Left cardiac atrium (tissue), 4 donors: ENCODE results near the gene PEMT. TPM values are rescaled to one million over a fixed set of nuclear protein-coding genes. Genes with fewer than 3 reads are reported as not detected.
"Not testable (repeated sequence)": the region's sequence is repeated elsewhere in the genome, so short reads cannot be mapped to it uniquely, and the experiment has no call there.

ENCODE experiments used
- ATAC-seq, 2 donors: fragments of 200-7000 bp; cut with Tn5 transposase; one replicate each; pipeline ENCODE4 v1.9.1; 2020; ENCODE audit warnings: mild to moderate bottlenecking in 2 of 2, moderate library complexity in 2 of 2
- DNase-seq: peaks from one replicate; pipeline ENCODE4 v3.0.0-alpha.2; 2020
- intact Hi-C, 2 donors: fragments of 100-400 bp; cut with DNase I; formaldehyde crosslinking; loops; one replicate each; pipeline versions ENCODE4 v1.14.1 to v1.15.1; 2022 to 2023
- total RNA-seq, 2 donors: library from RNA; stranded (reverse); fragmentation: NEBNext Ultra II Directional; extraction: Animal tissue kit (Norgen Biotek cat#: 25700); gene quantifications; one replicate each; pipeline ENCODE4 v1.2.1, GENCODE V29; 2021
- donor health status: DM: no; HTN: yes; CAD: no.
- donor health status: DM: no; HTN: yes; CAD: no; lungs with severe emphysema.
- donor health status: DM: yes; HTN: yes; CAD: no.
- donor health status: Dilated cardiomyopathy.

The PEMT gene
- total RNA-seq, 2 donors from 2014 or later: 28.1 to 36.5 TPM

GRCh38 chr17:17498606-17499301 lies 92.8 kb downstream of the PEMT start:
- ATAC-seq: no peak
- intact Hi-C loops: loop anchor here (5.0 kb wide), 4 partner anchors 49 to 144 kb away; no protein-coding TSS in a partner anchor
- DNase-seq: no peak

GRCh38 chr17:17497845-17498520 lies 93.5 kb downstream of the PEMT start:
- intact Hi-C loops: loop anchor here (1.0 to 5.0 kb wide), 5 partner anchors 49 to 144 kb away; no protein-coding TSS in a partner anchor
- ATAC-seq: no peak
- no peak for DNase-seq

- DNase-seq: no peak
- no peak for ATAC-seq
- intact Hi-C loops: loop anchor here (1.0 to 5.0 kb wide), 5 partner anchors 50 to 145 kb away; no protein-coding TSS in a partner anchor
Observed at GRCh38 chr17:17497065-17497844, 94.3 kb downstream of the PEMT start.

- intact Hi-C loops: loop anchor here (1.0 to 5.0 kb wide), 5 partner anchors 51 to 146 kb away; no protein-coding TSS in a partner anchor
- DNase-seq (peak; percentile 93), ATAC-seq (peak; percentile 92 to 95)
Observed at GRCh38 chr17:17496189-17497064, 95.1 kb downstream of the PEMT start, which contains the start of gene RASD1. TSS of gene RASD1 (minus strand) at chr17:17496395. CDS start at chr17:17496181, 214 bp downstream.

- ATAC-seq: peak; percentile 4 to 14
Observed at GRCh38 chr17:17495536-17496188, 95.8 kb downstream of the PEMT start.

GRCh38 chr17:17494870-17495535 lies 96.5 kb downstream of the PEMT start:
- ATAC-seq (peak; percentile 5 to 10), DNase-seq (peak; percentile 76)
- intact Hi-C loops: loop anchor here (5.0 kb wide), 5 partner anchors 52 to 147 kb away; no protein-coding TSS in a partner anchor

More at GRCh38 chr17:17495536-17496188, 95.8 kb downstream of the PEMT start:
- intact Hi-C loops: loop anchor here (5.0 kb wide), 4 partner anchors 52 to 147 kb away; no protein-coding TSS in a partner anchor
- DNase-seq: no peak

GRCh38 chr17:17494499-17494869 lies 97.0 kb downstream of the PEMT start:
- intact Hi-C loops: loop anchor here in 1 of 2 donors (5.0 kb wide), 1 partner anchor 142 kb away; no protein-coding TSS in a partner anchor
- ATAC-seq (no peak), DNase-seq (no peak)

GRCh38 chr17:17493986-17494466 lies 97.5 kb downstream of the PEMT start:
- intact Hi-C loops: loop anchor here in 1 of 2 donors (5.0 kb wide), 1 partner anchor 142 kb away; no protein-coding TSS in a partner anchor
- DNase-seq (no peak), ATAC-seq (no peak)

- ATAC-seq: no peak
- intact Hi-C loops: loop anchor here in 1 of 2 donors (5.0 kb wide), 1 partner anchor 141 kb away; no protein-coding TSS in a partner anchor
Observed at GRCh38 chr17:17493249-17493985, 98.1 kb downstream of the PEMT start.

GRCh38 chr17:17492571-17492970 lies 98.9 kb downstream of the PEMT start:
- DNase-seq (no peak), ATAC-seq (no peak)
- intact Hi-C loops: loop anchor here in 1 of 2 donors (5.0 kb wide), 1 partner anchor 140 kb away; no protein-coding TSS in a partner anchor

More at GRCh38 chr17:17493249-17493985, 98.1 kb downstream of the PEMT start:
- DNase-seq: no peak

GRCh38 chr17:17492085-17492484 lies 99.4 kb downstream of the PEMT start:
- no peak for ATAC-seq
- intact Hi-C loops: loop anchor here in 1 of 2 donors (5.0 kb wide), 1 partner anchor 140 kb away; no protein-coding TSS in a partner anchor
- DNase-seq: no peak

GRCh38 chr17:17491546-17491988 lies 99.9 kb downstream of the PEMT start:
- intact Hi-C loops: loop anchor here in 1 of 2 donors (5.0 kb wide), 1 partner anchor 139 kb away; no protein-coding TSS in a partner anchor
- ATAC-seq: no peak
- DNase-seq: no peak

GRCh38 chr17:17491031-17491471 lies 100.5 kb downstream of the PEMT start:
- ATAC-seq: no peak
- DNase-seq: no peak
- intact Hi-C loops: loop anchor here in 1 of 2 donors (5.0 kb wide), 1 partner anchor 139 kb away; no protein-coding TSS in a partner anchor

- intact Hi-C loops: no loop called here
- ATAC-seq: no peak
- DNase-seq: no peak
Observed at GRCh38 chr17:17487998-17488397, 103.5 kb downstream of the PEMT start.

- intact Hi-C loops, ATAC-seq, DNase-seq: not testable (repeated sequence)
Observed at GRCh38 chr17:17486416-17486815, 105.1 kb downstream of the PEMT start.

GRCh38 chr17:17485420-17485819 lies 106.1 kb downstream of the PEMT start:
- DNase-seq (no peak), ATAC-seq (peak; percentile 23 to 24)
- intact Hi-C loops: no loop called here
